GM12874 (cell line): ENCODE results near the gene PLEKHM2.

Experiments
- TF ChIP-seq, protein P1 (sequence below): IDR thresholded peaks from 2 replicates; pipeline ENCODE4 v1.5.1; 2011; ENCODE audit warnings: low read depth, mild to moderate bottlenecking, control low read depth, low read length, moderate library complexity; ENCODE audit not compliant: insufficient read depth

PLEKHM2 gene

DNA sequence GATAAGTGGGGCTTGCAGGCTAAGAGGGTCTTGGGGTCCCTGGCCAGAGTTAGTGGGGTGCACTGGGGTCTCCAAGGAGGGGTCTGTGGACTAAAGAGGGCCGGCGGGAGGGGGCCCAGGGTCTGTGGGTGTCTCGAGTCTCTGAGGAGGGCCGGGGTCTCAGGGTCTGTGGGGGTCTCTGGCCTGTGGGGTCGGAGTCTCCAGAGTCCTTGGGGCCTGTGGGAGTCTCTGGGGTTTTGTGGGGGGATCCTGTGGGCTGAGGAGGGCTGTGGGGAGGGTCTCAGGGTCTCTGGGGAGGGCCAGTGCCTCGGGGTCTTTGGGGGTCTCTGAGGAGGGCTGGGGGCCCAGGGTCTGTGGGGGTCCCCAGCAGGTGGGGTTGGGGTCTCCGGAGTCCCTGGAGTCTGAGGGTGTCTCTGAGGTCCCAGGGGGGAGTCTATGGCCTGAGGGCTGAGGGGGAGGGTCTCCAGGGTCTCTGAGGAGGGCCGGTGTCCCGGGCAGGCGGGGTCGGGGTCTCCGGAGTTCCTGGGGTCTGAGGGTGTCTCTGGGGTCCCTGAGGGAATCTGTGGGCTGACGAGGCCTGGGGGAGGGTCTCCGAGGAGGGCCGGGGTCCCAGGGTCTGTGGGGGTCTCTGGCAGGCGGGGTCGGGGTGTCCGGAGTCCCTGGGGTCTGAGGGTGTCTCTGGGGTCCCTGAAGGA lies 628 bp upstream of the PLEKHM2 start:
- TF ChIP-seq, protein P1, sequence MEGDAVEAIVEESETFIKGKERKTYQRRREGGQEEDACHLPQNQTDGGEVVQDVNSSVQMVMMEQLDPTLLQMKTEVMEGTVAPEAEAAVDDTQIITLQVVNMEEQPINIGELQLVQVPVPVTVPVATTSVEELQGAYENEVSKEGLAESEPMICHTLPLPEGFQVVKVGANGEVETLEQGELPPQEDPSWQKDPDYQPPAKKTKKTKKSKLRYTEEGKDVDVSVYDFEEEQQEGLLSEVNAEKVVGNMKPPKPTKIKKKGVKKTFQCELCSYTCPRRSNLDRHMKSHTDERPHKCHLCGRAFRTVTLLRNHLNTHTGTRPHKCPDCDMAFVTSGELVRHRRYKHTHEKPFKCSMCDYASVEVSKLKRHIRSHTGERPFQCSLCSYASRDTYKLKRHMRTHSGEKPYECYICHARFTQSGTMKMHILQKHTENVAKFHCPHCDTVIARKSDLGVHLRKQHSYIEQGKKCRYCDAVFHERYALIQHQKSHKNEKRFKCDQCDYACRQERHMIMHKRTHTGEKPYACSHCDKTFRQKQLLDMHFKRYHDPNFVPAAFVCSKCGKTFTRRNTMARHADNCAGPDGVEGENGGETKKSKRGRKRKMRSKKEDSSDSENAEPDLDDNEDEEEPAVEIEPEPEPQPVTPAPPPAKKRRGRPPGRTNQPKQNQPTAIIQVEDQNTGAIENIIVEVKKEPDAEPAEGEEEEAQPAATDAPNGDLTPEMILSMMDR: no peak

DNA sequence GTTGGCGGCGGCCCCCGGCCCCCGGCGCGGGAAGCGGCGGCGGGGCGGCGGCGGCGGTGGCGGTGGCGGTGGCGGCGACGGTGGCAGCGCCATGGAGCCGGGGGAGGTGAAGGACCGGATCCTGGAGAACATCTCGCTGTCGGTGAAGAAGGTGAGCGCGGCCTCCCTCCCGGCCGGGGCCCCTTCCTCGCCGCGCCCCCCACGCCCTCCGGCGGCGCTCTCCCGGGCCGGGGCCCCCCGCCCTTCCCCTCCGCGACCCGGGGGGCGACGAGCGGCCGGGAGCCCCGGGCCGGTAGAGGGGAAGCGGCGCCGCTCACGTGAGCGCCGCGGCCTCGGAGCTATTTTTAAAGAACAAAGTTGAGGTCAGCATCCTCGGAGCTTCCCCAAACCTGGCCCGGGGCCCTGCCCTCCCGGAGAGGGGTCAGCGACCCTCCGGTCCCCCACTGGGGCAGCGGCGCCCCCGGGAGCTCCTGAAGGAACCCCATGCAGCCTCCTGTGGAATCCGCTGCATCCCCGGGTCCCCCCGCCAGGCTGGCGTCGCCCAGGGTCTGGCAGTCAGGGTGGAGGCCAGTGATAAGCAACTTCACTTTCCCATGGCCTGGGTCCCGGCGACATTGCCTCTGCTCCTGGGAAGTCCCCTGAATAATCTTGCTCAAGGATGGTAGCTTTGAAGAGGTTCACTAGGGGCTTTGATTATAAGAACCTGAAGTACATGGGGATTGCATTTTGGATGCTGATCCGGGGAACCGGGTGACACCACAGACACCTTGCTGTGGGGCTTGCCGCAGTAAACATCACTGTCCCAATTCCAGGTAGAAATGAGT lies 560 bp downstream of the PLEKHM2 start:
- TF ChIP-seq, protein P1: no peak

DNA sequence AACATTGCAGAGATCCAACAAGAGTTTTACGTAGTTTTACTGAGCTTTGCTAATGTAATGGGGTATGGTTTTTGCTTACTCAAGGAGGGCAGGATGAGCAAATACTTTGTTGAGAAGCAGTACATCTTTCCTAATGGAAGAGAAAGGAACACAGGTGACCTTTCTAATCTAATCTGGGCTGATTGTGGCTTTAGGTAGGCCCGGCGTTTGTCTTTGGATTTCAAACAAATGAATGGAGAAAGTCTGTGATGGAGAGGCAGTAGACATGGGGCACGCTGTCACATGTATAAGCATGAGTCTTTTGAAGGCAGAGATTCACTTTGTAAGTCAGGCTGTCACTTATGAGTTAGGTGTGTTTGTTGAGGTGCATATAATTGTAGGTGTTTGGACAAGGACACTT lies 1.7 kb downstream of the PLEKHM2 start:
- TF ChIP-seq, protein P1: no peak

- TF ChIP-seq, protein P1: no peak
These were observed 3.3 kb downstream of the PLEKHM2 start for GRCh38 chr1:15687446-15687845.

DNA sequence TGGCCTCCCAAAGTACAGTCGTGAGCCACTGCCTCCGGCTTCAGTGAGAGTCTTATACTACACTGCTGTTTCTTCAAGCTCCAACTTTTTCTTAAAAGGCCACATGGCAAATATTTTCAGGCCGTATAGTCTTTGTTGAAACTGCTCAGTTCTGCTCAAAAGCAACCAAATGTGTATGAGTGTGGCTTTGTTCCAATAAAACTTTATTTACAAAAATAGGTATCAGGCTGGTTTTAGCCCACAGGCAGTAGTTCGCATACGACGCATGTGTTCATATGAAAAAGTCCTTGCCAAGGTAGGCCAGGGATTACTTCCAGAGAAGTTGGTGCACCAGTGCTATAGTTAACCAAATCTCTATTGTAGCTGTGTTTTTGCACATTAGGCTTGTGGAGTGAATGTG lies 6.2 kb downstream of the PLEKHM2 start:
- TF ChIP-seq, protein P1: no peak

DNA sequence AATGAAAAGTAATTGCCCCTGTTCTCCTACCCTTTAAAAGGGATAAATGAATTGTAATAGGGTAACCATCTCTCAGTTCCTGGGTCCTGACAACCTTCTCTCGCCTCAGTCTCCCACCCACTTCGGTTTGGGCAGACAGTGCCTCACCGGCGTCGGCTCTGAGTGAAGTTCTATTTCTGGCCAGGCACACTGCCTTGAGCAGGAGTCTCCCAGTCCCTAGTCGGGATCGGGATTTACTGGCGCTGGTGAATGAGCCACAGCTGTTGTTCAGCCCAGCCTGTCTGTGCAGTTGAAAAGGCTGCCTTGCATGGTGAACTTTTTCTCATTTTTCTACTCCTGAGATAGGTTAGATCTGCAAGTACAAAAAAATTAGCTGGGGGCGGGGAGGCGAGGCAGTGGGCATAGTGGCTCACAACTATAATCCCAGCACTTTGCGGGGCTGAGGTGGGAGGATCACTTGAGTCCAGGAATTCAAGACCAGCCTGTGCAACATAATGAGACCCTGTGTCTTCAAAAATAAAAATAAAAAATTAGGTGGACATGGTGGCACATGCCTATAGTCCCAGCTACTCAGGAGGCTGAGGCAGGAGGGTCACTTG lies 7.4 kb downstream of the PLEKHM2 start:
- TF ChIP-seq, protein P1: no peak

DNA sequence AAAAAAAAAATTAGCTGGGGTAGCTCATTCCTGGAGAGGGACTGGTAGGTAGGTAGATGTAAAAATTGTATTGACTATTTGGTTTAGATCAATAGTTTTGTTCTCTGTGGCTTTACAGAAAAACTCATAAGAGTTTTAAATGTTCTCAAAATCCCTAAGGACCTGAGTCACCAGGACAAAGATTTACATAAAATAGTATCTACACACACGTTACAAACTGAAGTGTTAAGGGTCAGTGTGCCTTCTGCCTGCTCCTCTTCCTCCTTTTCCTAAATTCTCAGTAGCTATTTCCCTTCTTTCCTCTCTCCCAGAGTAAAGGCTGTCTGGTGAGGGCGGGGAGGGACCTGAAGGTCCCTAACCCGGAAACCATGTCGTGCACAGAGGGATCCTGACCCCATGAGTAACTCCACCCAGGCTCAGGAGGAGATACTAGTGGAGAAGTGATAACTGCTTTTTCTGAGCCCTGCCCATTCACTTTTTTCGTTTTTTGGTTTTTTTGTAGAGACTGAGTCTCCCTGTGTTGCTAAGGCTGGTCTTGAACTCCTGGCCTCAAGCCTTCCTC lies 8.1 kb downstream of the PLEKHM2 start:
- TF ChIP-seq, protein P1: no peak
